GM19240 (cell line): ENCODE results near the gene KRTAP10-9.
"Not testable (repeated sequence)": the region's sequence is repeated elsewhere in the genome, so short reads cannot be mapped to it uniquely, and the experiment has no call there.

ENCODE experiments used
- DNase-seq: peaks from one replicate; pipeline ENCODE4 v3.0.0; 2011; ENCODE audit warnings: low spot score; ENCODE audit not compliant: insufficient read length

KRTAP10-9 gene

DNA sequence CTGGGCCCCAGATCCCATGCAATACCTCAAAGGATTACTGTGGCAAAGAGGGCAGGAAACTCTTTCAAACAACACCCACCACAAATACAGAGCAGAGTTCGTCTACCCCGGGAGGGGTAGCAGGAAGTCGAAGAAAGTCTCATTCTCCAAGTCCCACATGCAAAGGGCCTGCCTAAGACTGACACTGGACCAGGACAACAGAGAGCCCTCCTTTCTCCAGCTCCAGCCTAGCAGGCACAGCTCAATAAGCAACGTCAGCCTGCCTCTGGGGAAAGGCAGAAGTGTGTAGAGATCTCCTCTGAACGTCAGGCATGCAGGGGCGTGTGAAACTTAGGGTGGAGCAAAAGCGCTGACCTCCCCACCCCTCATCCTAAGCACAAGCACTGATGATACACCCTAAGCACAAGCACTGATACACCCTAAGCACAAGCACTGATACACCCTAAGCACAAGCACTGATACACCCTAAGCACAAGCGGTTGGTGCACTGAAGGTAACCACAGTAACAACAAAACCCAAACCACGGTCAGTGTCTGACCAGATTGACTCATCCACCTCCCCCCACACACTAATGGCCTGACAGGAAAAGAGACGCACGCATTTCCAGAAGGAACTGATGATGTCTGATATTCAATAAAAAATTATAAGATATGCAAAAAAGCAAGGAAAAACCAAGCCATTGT lies 32.2 kb downstream of the KRTAP10-9 start:
- no peak for DNase-seq

DNA sequence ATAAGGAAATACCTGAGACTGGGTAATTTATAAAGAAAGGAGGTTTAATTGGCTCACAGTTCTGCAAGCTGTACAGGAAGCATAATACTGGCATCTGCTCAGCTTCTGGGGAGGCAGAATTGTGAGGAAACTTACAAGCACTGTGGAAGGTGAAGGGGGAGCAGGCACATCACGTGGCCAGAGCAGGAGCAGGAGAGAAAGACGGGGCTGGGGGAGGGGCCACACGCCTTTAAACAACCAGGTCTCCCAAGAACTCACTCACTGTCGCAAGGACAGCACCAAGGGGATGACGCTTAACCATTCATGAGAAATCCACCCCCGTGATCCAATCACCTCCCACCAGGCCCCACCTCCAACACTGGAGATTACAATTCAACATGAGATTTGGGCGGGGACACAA lies 34.7 kb downstream of the KRTAP10-9 start:
- DNase-seq = not testable (repeated sequence)

DNA sequence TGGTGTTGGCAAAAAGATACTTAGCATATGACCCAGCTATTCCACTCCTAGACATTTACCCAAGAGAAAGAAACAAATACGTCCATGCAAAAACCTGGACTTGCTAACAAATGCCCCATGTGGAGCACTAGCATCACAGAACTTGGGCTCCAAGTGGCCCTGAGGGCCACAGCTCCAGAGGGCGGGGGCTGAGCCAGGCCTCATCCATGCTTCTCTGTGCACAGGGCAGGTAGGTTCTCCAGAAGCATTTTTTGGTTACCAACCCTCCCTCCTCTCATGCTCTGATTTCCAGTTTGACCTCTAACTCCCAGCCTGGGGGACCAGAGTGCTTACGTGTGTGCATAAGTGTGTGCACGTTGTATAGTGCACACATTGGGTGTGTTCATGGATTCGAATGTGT lies 37.8 kb downstream of the KRTAP10-9 start:
- no peak for DNase-seq

DNA sequence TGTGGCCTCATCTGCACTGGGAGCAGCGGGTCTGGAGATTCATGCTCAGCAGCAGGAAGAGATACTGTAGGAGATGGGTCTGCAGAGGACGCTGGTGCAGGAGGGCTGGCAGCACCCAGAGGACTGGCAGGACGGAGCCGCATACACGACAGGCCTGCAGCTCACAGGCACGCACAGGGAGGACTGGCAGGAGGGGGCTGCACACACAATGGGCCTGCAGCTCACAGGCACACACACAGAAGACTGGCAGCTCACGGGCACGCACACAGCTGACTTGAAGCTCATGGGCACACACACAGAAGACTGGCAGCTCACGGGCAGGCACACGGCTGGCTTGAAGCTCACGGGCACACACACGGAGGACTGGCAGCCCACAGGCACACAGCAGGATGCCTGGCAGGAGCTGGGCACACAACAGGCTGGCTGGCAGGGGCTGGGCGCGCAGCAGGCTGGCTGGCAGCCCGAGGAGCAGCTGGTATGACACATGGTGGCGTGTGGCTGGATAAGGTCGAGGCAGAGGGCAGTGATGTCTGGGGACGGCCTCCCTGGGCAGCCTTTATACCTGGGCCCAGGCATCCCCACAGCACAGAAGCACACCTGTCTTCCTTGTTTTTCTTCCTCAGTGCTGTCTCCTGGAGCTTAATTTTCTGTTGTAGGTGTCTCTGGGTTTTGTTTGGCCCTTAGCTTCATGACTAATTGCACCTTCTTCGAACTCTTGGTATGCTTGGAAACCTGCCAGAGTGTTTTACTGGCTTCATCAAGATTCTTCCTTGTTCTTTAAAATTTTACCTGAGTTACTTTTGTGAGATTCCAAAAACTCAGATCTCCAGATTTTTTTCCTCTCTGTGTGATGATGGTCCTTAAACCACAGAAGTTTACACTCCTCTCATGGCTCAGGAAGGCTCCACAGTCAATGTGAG lies 39.8 kb downstream of the KRTAP10-9 start, which contains the start of gene KRTAP12-2:
TSS of gene KRTAP12-2 (minus strand) at position 527 of the 920 bp plus-strand sequence. CDS start at position 486, 41 bp downstream.
- no peak for DNase-seq

DNA sequence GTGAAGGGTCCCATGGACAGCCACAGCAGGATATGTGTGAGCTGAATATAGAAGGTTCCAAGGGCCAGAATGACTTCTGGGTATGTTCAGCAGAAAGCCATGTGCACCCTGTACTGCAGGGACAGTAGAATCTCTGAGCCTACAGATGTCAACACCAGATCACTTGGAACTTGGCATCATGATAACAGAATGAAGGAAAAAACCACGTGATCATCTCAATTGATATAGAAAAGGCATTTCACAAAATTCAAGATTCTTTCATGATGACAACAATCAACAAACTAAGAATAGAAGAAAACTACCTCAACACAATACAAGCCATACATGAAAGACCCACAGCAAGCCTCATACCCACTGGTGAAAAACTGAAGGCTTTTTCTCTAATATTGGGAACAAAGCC lies 40.7 kb downstream of the KRTAP10-9 start:
- DNase-seq = no peak

DNA sequence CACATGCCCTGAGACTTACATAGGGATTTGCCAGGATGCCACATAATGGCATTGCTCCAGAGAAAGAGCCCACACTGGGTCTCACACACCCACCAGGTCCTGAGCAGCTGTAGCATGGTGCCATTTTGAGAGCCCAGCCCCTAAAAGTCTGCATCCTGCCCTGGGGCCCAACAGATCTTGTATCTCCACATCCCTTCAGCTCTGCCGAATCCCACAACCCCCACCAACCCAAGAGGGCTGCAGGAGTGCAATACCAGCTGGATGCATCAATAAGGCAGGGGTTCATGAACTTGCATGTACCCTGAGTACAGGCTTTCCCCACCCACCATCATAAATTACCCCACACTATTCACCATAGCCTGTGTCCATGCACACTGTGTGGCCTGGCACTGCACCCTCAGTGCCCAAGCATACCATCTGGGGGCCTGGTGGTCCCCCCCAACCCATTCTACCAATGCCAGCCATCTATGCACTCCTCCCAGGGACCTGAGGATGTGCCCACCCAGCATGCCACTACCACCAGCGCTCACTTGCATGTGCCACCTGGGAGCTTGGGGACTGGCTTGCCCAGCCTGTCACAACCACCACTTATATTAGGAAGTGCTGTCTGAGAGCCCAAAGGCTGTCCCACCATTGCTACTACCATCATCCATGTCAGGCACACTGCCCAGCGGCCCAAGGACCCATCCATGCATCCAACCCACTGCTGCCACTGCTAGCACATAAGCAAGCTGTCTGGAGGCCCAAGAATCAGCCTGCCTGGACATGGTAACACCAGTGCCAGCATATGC lies 43.9 kb downstream of the KRTAP10-9 start:
- no peak for DNase-seq

DNA sequence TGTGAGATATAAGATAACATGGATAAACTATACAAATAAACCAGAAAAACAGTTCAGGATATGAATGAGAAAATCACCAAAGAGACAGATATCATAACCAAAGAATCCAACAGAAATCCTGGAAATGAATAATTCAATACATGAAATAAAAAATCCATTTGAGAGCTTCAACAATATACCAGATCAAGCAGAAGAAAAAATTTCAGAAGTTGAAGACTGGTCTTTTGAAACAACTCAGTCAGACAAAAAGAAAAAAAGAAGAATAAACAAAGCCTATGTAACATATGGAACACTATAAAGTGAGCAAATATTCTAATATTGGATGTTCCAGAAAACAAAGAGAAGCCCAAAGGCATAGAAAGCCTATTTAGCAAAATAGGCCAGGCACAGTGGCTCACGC lies 45.0 kb downstream of the KRTAP10-9 start:
- no peak for DNase-seq

DNA sequence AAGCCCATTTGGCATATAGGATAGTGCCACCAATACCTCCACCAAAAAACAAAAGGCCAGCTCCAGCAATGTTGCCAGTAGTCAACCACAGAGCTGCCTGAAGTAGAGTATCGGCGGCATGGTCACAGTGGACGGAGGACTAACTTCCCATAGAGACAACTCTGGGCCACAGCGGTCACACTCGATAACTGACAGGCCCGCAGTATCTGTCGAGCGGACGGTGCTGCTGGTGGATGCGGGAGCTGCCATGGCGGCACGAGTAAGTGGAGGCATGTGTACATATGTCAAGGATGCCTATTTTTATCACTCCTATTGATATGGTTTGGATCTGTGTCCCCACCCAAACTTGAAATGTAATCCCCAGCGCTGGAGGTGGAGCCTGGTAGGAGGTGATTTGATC lies 51.0 kb downstream of the KRTAP10-9 start:
- no peak for DNase-seq
